HepG2 (cell line): ENCODE results near the gene MVB12A. TPM values are rescaled to one million over a fixed set of nuclear protein-coding genes. Genes with fewer than 3 reads are reported as not detected.
A peak's percentile ranks its signal among the peaks of the same experiment; 100 is the strongest.

Experiments
- ASH2L ChIP-seq: fragments of 300-600, 200-600 bp; sonication (generic); IDR thresholded peaks from 2 replicates; pipeline ENCODE4 v1.7.0; 2017; ENCODE audit warnings: low read depth, mild to moderate bottlenecking, moderate library complexity, mixed read lengths, low read length; ENCODE audit not compliant: insufficient read length
- CBX5 ChIP-seq: sonication (generic); formaldehyde crosslinking; IDR thresholded peaks from 2 replicates; pipeline ENCODE4 v1.4.0; 2020; ENCODE audit warnings: missing genetic modification reagents, borderline replicate concordance
- CENPT ChIP-seq: sonication (generic); formaldehyde crosslinking; IDR thresholded peaks from 2 replicates; pipeline ENCODE4 v1.8.0; 2022; ENCODE audit warnings: low read depth, mild to moderate bottlenecking, moderate library complexity, missing genetic modification reagents
- NPAS2 ChIP-seq: sonication (generic); formaldehyde crosslinking; IDR thresholded peaks from 2 replicates; pipeline ENCODE4 v1.8.0; 2022; ENCODE audit warnings: mild to moderate bottlenecking, missing genetic modification reagents, borderline replicate concordance
- RBM22 ChIP-seq: fragments of 200-400 bp; formaldehyde crosslinking; optimal IDR thresholded peaks from 2 replicates; pipeline ENCODE3; 2017; ENCODE audit warnings: mild to moderate bottlenecking, low read length, moderate library complexity
- RNF2 ChIP-seq: fragments of 450-650 bp; conservative IDR thresholded peaks from 2 replicates; pipeline ENCODE4 v1.6.1; 2016; ENCODE audit warnings: low read depth
- SATB2 ChIP-seq: sonication (generic); formaldehyde crosslinking; IDR thresholded peaks from 2 replicates; pipeline ENCODE4 v1.5.0; 2020; ENCODE audit warnings: missing genetic modification reagents
- SMAD1 ChIP-seq: sonication (generic); formaldehyde crosslinking; IDR thresholded peaks from 2 replicates; pipeline ENCODE4 v1.4.0; 2020; ENCODE audit warnings: missing genetic modification reagents, low read depth, mild to moderate bottlenecking, borderline replicate concordance
- ZFP37 ChIP-seq: sonication (generic); formaldehyde crosslinking; IDR thresholded peaks from 2 replicates; pipeline ENCODE4 v1.4.0; 2020; ENCODE audit warnings: missing genetic modification reagents, borderline replicate concordance
- ZNF446 ChIP-seq: sonication (generic); formaldehyde crosslinking; IDR thresholded peaks from 2 replicates; pipeline ENCODE4 v1.5.0; 2020; ENCODE audit warnings: mild to moderate bottlenecking, missing genetic modification reagents
- ZNF468 ChIP-seq: sonication (generic); formaldehyde crosslinking; IDR thresholded peaks from 2 replicates; pipeline ENCODE4 v1.8.0; 2022; ENCODE audit warnings: mild to moderate bottlenecking, moderate library complexity, missing genetic modification reagents
- ZNF670 ChIP-seq: sonication (generic); formaldehyde crosslinking; IDR thresholded peaks from 2 replicates; pipeline ENCODE4 v1.8.0; 2022; ENCODE audit warnings: mild to moderate bottlenecking, missing genetic modification reagents, borderline replicate concordance
- ZNF737 ChIP-seq: sonication (generic); formaldehyde crosslinking; IDR thresholded peaks from 2 replicates; pipeline ENCODE4 v1.5.0; 2020; ENCODE audit warnings: missing genetic modification reagents, mild to moderate bottlenecking, borderline replicate concordance
- polyA plus RNA-seq, 8 experiments: library from polyadenylated mRNA; depleted of rRNA in 3 of 8; stranded (reverse) in 7 of 8; unstranded in 1 of 8; fragments of >200 nt; fragmentation: Illumina TruSeq in 4 of 8; extraction: Trizol in 4 of 8; gene quantifications; 2 replicates each; pipeline versions ENCODE4 v1.2.1 to v1.2.3, GENCODE V29; 2011 to 2016; ENCODE audit warnings: low read depth in 4 of 8, missing spikeins in 1 of 8, mixed read lengths in 1 of 8; ENCODE audit not compliant: insufficient read depth in 1 of 8
- total RNA-seq, 5 experiments: library from RNA; depleted of rRNA; stranded (reverse); fragments of >200 nt; fragmentation: Illumina TruSeq; extraction: Trizol; gene quantifications; 2 replicates each; pipeline ENCODE4 v1.2.3, GENCODE V29; 2016; ENCODE audit warnings: low read depth in 1 of 5
- TF ChIP-seq, protein P1 (sequence below): sonication (generic); formaldehyde crosslinking; IDR thresholded peaks from 2 replicates; pipeline ENCODE4 v1.8.1; 2023; ENCODE audit warnings: mild to moderate bottlenecking, moderate library complexity, missing genetic modification reagents
- TF ChIP-seq, protein P2 (sequence below): sonication (generic); IDR thresholded peaks from 2 replicates; pipeline ENCODE4 v1.6.1; 2016; ENCODE audit warnings: low read depth, borderline replicate concordance
- TF ChIP-seq, protein P3 (sequence below): sonication (generic); formaldehyde crosslinking; IDR thresholded peaks from 2 replicates; pipeline ENCODE4 v1.5.0; 2020; ENCODE audit warnings: mild to moderate bottlenecking, missing genetic modification reagents
- TF ChIP-seq, protein P4 (sequence below), 2 experiments: sonication (generic) in 1 of 2; formaldehyde crosslinking in 1 of 2; IDR thresholded peaks; 2 replicates each; pipeline versions ENCODE4 v1.4.0 to v1.6.1; 2018 to 2020; ENCODE audit warnings: missing genetic modification reagents in 2 of 2, borderline replicate concordance in 1 of 2, low read depth in 1 of 2, mild to moderate bottlenecking in 1 of 2, missing biosample characterization in 1 of 2
- TF ChIP-seq, protein P5 (sequence below): IDR thresholded peaks from 2 replicates; pipeline ENCODE4 v1.6.1; 2012; ENCODE audit warnings: inconsistent platforms
- TF ChIP-seq, protein P6 (sequence below): sonication (generic); formaldehyde crosslinking; IDR thresholded peaks from 2 replicates; pipeline ENCODE4 v1.8.0; 2022; ENCODE audit warnings: mild to moderate bottlenecking, missing genetic modification reagents; ENCODE audit not compliant: insufficient replicate concordance

MVB12A gene
- total and polyA plus RNA-seq, 2 of the 13 experiments (the other 11 are each of a cell fraction or from before 2014, with no cell fraction given), result 35.7 to 36.1 TPM

DNA sequence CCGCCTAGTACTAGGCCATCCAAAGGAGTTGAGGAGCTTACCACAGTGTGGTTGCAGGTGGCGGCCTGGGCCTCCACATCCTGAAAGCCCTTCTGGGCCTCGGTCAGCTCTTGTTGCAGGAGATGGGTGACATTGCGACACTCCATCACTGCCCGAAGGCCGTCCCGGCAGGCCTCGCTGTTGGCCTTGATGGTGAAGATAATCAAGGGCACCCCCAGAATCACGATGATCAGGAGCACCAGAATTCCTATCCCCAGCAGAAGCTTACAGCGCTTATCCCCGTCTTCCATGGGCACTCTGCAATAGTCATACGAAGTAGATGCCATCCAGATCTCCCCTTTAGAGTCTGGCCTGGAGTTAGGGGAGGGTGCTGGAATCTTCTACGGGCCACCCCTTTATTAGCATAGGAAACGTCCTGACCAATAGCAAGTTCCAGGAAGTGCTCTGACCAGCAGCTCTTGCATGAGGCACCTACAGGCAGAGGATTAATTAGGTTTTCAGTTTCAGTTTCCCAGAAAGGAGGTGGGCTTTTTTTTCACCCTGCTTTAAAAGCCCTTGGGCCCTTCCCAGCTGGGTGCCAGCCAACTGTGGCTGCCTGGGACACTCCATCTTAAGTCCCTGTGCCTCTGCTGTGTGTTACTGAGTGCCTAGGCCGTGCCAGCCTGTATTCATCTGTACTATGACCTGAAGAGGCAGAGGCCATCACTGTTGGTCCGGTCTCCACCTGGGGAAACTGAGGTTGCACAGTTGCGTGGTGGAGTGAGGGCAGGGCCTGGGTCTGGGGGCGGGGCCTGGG lies 14.4 kb upstream of the MVB12A start, which contains the start of gene BST2 (continued):
- TF ChIP-seq NPAS2 (CRISPR knock-in tag) (no peak), ZNF468 (CRISPR knock-in tag) (no peak), SATB2 (0 out of 2 replicates have a peak, but pooled peaks have one; percentile 18), SMAD1 (CRISPR knock-in tag) (no peak), RNF2 (no peak), ZNF737 (no peak), CENPT (CRISPR knock-in tag) (no peak), ZNF670 (CRISPR knock-in tag) (peak; percentile 38; the same call in 1 of the 2 replicates), ASH2L (peak; percentile 55), ZFP37 (0 out of 2 replicates have a peak, but pooled peaks have one; percentile 37), CBX5 (CRISPR knock-in tag) (no peak), ZNF446 (CRISPR knock-in tag) (peak; percentile 36; the same call in 1 of the 2 replicates), RBM22 (no peak)
- TF ChIP-seq, protein P1, sequence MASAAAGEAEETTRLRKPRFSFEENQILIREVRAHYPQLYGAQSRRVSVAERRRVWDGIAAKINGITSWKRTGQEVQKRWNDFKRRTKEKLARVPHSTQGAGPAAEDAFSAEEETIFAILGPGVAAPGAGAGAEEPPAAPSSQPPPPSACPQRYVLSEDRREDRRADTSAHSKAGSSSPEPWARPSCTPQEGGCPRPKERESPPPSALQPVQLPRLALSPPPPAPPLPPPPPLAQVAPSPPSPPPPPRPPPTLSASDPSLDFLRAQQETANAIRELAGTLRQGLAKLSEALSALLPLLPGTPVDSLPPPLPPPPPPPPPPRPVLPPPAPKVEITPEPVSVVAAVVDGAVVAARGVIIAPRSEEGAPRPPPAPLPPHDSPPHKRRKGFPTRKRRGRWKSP (CRISPR knock-in tag), result peak; percentile 70; the same call in 1 of the 2 replicates
- TF ChIP-seq, protein P2, sequence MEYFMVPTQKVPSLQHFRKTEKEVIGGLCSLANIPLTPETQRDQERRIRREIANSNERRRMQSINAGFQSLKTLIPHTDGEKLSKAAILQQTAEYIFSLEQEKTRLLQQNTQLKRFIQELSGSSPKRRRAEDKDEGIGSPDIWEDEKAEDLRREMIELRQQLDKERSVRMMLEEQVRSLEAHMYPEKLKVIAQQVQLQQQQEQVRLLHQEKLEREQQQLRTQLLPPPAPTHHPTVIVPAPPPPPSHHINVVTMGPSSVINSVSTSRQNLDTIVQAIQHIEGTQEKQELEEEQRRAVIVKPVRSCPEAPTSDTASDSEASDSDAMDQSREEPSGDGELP, result 0 out of 2 replicates have a peak, but pooled peaks have one; percentile 10
- TF ChIP-seq, protein P3, sequence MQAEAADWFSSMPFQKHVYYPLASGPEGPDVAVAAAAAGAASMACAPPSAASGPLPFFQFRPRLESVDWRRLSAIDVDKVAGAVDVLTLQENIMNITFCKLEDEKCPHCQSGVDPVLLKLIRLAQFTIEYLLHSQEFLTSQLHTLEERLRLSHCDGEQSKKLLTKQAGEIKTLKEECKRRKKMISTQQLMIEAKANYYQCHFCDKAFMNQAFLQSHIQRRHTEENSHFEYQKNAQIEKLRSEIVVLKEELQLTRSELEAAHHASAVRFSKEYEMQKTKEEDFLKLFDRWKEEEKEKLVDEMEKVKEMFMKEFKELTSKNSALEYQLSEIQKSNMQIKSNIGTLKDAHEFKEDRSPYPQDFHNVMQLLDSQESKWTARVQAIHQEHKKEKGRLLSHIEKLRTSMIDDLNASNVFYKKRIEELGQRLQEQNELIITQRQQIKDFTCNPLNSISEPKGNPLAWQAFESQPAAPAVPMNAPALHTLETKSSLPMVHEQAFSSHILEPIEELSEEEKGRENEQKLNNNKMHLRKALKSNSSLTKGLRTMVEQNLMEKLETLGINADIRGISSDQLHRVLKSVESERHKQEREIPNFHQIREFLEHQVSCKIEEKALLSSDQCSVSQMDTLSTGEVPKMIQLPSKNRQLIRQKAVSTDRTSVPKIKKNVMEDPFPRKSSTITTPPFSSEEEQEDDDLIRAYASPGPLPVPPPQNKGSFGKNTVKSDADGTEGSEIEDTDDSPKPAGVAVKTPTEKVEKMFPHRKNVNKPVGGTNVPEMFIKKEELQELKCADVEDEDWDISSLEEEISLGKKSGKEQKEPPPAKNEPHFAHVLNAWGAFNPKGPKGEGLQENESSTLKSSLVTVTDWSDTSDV (CRISPR knock-in tag), result 0 out of 2 replicates have a peak, but pooled peaks have one; percentile 27
- TF ChIP-seq, protein P4, sequence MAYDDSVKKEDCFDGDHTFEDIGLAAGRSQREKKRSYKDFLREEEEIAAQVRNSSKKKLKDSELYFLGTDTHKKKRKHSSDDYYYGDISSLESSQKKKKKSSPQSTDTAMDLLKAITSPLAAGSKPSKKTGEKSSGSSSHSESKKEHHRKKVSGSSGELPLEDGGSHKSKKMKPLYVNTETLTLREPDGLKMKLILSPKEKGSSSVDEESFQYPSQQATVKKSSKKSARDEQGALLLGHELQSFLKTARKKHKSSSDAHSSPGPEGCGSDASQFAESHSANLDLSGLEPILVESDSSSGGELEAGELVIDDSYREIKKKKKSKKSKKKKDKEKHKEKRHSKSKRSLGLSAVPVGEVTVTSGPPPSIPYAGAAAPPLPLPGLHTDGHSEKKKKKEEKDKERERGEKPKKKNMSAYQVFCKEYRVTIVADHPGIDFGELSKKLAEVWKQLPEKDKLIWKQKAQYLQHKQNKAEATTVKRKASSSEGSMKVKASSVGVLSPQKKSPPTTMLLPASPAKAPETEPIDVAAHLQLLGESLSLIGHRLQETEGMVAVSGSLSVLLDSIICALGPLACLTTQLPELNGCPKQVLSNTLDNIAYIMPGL (CRISPR knock-in tag; IDR thresholded peaks at IDR 0.05; ENCODE audit: borderline replicate concordance in 1 of 2, low read depth in 1 of 2), result peak in 1 of 2 experiments; percentile 56; a peak in 2 of 4 replicates
- TF ChIP-seq, protein P5, sequence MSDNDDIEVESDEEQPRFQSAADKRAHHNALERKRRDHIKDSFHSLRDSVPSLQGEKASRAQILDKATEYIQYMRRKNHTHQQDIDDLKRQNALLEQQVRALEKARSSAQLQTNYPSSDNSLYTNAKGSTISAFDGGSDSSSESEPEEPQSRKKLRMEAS, result peak; percentile 76
- TF ChIP-seq, protein P6, sequence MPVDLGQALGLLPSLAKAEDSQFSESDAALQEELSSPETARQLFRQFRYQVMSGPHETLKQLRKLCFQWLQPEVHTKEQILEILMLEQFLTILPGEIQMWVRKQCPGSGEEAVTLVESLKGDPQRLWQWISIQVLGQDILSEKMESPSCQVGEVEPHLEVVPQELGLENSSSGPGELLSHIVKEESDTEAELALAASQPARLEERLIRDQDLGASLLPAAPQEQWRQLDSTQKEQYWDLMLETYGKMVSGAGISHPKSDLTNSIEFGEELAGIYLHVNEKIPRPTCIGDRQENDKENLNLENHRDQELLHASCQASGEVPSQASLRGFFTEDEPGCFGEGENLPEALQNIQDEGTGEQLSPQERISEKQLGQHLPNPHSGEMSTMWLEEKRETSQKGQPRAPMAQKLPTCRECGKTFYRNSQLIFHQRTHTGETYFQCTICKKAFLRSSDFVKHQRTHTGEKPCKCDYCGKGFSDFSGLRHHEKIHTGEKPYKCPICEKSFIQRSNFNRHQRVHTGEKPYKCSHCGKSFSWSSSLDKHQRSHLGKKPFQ, result peak; percentile 36
